Esophagus (tissue), 2 donors: ENCODE measurements around the gene FXYD5. TPM values are rescaled to one million over a fixed set of nuclear protein-coding genes. Genes with fewer than 3 reads are reported as not detected.

Experiments
- H3K27ac ChIP-seq, 2 donors: one replicate each; pipeline ENCODE4 v1.5.1; 2013; ENCODE audit warnings: low read depth in 2 of 2, mild to moderate bottlenecking in 2 of 2, inconsistent platforms in 1 of 2, low read length in 1 of 2, moderate library complexity in 1 of 2
- H3K27me3 ChIP-seq, 2 donors: one replicate each; pipeline ENCODE4 v1.6.1; 2013; ENCODE audit warnings: low read length in 2 of 2, control low read depth in 1 of 2, mild to moderate bottlenecking in 1 of 2; ENCODE audit not compliant: insufficient read depth in 2 of 2, control insufficient read depth in 1 of 2
- H3K36me3 ChIP-seq, 2 donors: one replicate each; pipeline ENCODE4 v1.6.1; 2013; ENCODE audit warnings: low read length in 1 of 2; ENCODE audit not compliant: control insufficient read depth in 2 of 2, insufficient read depth in 2 of 2
- H3K4me1 ChIP-seq, 2 donors: one replicate each; pipeline ENCODE4 v1.6.1; 2013; ENCODE audit warnings: low read length in 1 of 2; ENCODE audit not compliant: control insufficient read depth in 2 of 2, insufficient read depth in 2 of 2
- H3K4me3 ChIP-seq, 2 donors: one replicate each; pipeline ENCODE4 v1.5.1; 2013; ENCODE audit warnings: low read length in 2 of 2, mild to moderate bottlenecking in 2 of 2, low read depth in 1 of 2, moderate library complexity in 1 of 2
- H3K9me3 ChIP-seq, 2 donors: one replicate each; pipeline ENCODE4 v1.6.1; 2013; ENCODE audit warnings: mild to moderate bottlenecking in 2 of 2, low read depth in 1 of 2, low read length in 1 of 2, moderate library complexity in 1 of 2; ENCODE audit not compliant: control insufficient read depth in 2 of 2, insufficient read depth in 1 of 2
- WGBS, 2 donors: extraction: QIAGEN DNeasy Blood & Tissue Kit; methylation state at CpG; one replicate each; pipeline ENCODE4 v1.1.7; 2013; 5-methylcytosine and 5-hydroxymethylcytosine counted together
- polyA plus RNA-seq, 2 donors: library from polyadenylated mRNA; stranded (reverse); fragments of 200-250 nt; gene quantifications; one replicate each; pipeline ENCODE4 v1.2.3, GENCODE V29; 2013
- donor health status: healthy with polysubstance abuse.
- donor health status: Bipolar disorder and iron deficiency.

FXYD5 gene
- polyA plus RNA-seq = 10 to 100 TPM; 33.5 to 94.9 TPM

- Histone ChIP-seq H3K4me3 (peak within 1 kb of the TSS; percentile 66 to 80), H3K9me3 (peaks cover 0 to 2% of the 10 kb centered on the region in 2 donors), H3K27me3 (no peaks in the 10 kb centered on the region), H3K36me3 (peaks cover 0 to 3% of the 10 kb centered on the region in 2 donors), H3K27ac (peak within 1 kb of the TSS; percentile 47 to 77), H3K4me1 (peaks cover 0 to 6% of the 10 kb centered on the region in 2 donors)
- 1% methylated on average over 46 to 49 of the region's 49 CpGs for WGBS, 2 donors
Observed at GRCh38 chr19:35154525-35155406, at the start of gene FXYD5. TSS of gene FXYD5 (plus strand) at chr19:35154735. CDS start at chr19:35155551, 816 bp downstream.

GRCh38 chr19:35105047-35105410 lies 49.5 kb upstream of the FXYD5 start:
- H3K4me1 ChIP-seq = peaks cover 0 to 15% of the 10 kb centered on the region in 2 donors
- H3K27ac ChIP-seq = no peak overlapping the region
- H3K9me3 ChIP-seq = peaks cover 0 to 2% of the 10 kb centered on the region in 2 donors
- H3K36me3 ChIP-seq = no peaks in the 10 kb centered on the region
- H3K4me3 ChIP-seq = no peak overlapping the region
- no peaks in the 10 kb centered on the region for H3K27me3 ChIP-seq
- 85 to 89% methylated on average over 6 of the region's 6 CpGs for WGBS, 2 donors

- Histone ChIP-seq H3K27me3 (no peaks in the 10 kb centered on the region), H3K4me3 (no peak overlapping the region), H3K4me1 (peaks cover 0 to 15% of the 10 kb centered on the region in 2 donors), H3K36me3 (no peaks in the 10 kb centered on the region), H3K9me3 (peaks cover 0 to 2% of the 10 kb centered on the region in 2 donors), H3K27ac (no peak overlapping the region)
- 86 to 87% methylated on average over 30 of the region's 30 CpGs for WGBS, 2 donors
Observed at GRCh38 chr19:35105411-35106290, 48.9 kb upstream of the FXYD5 start.

- no peak overlapping the region for H3K27ac ChIP-seq
- H3K27me3 ChIP-seq = no peaks in the 10 kb centered on the region
- H3K36me3 ChIP-seq = no peaks in the 10 kb centered on the region
- peaks cover 0 to 2% of the 10 kb centered on the region in 2 donors for H3K9me3 ChIP-seq
- H3K4me3 ChIP-seq = no peak overlapping the region
- H3K4me1 ChIP-seq = peaks cover 0 to 15% of the 10 kb centered on the region in 2 donors
- 81 to 93% methylated on average over 9 of the region's 9 CpGs for WGBS, 2 donors
Observed at GRCh38 chr19:35106291-35106583, 48.3 kb upstream of the FXYD5 start.

- Histone ChIP-seq H3K36me3 (no peaks in the 10 kb centered on the region), H3K4me1 (peaks cover 0 to 15% of the 10 kb centered on the region in 2 donors), H3K27ac (peak overlapping the region; percentile 43 to 69), H3K27me3 (no peaks in the 10 kb centered on the region), H3K9me3 (peaks cover 0 to 2% of the 10 kb centered on the region in 2 donors), H3K4me3 (no peak overlapping the region)
- 26 to 34% methylated on average over 2 of the region's 2 CpGs for WGBS, 2 donors
Observed at GRCh38 chr19:35106898-35107541, 47.5 kb upstream of the FXYD5 start.

GRCh38 chr19:35107545-35107944 lies 47.0 kb upstream of the FXYD5 start:
- Histone ChIP-seq H3K4me1 (peaks cover 0 to 15% of the 10 kb centered on the region in 2 donors), H3K27ac (peak overlapping the region; percentile 43 to 69), H3K9me3 (peaks cover 0 to 2% of the 10 kb centered on the region in 2 donors), H3K4me3 (no peak overlapping the region), H3K27me3 (no peaks in the 10 kb centered on the region), H3K36me3 (no peaks in the 10 kb centered on the region)
- 15 to 27% methylated on average over 5 of the region's 5 CpGs for WGBS, 2 donors

GRCh38 chr19:35108730-35109129 lies 45.8 kb upstream of the FXYD5 start:
- Histone ChIP-seq H3K27ac (peak overlapping the region; percentile 19 to 79), H3K4me3 (no peak overlapping the region), H3K4me1 (peaks cover 3 to 18% of the 10 kb centered on the region in 2 donors), H3K9me3 (peaks cover 0 to 2% of the 10 kb centered on the region in 2 donors), H3K27me3 (no peaks in the 10 kb centered on the region), H3K36me3 (no peaks in the 10 kb centered on the region)
- WGBS, 2 donors = 80 to 84% methylated on average over 11 of the region's 11 CpGs

- Histone ChIP-seq H3K4me1 (peaks cover 3 to 18% of the 10 kb centered on the region in 2 donors), H3K27me3 (no peaks in the 10 kb centered on the region), H3K4me3 (no peak overlapping the region), H3K9me3 (peaks cover 0 to 2% of the 10 kb centered on the region in 2 donors), H3K27ac (peak overlapping the region; percentile 80 to 81), H3K36me3 (no peaks in the 10 kb centered on the region)
- 50 to 61% methylated on average over 22 of the region's 22 CpGs for WGBS, 2 donors
Observed at GRCh38 chr19:35109395-35110112, 45.0 kb upstream of the FXYD5 start.

- WGBS, 2 donors = 34 to 53% methylated on average over 9 of the region's 9 CpGs
- H3K27ac ChIP-seq = peak overlapping the region in 1 of 2 donors; percentile 71
- no peak overlapping the region for H3K4me3 ChIP-seq
- no peaks in the 10 kb centered on the region for H3K9me3 ChIP-seq
- H3K36me3 ChIP-seq = no peaks in the 10 kb centered on the region
- peaks cover 3 to 23% of the 10 kb centered on the region in 2 donors for H3K4me1 ChIP-seq
- H3K27me3 ChIP-seq = no peaks in the 10 kb centered on the region
Observed at GRCh38 chr19:35110974-35111373, 43.6 kb upstream of the FXYD5 start.
